ELR (cell line): Measurements from ENCODE around the gene CTSW.

Experiments
- DNase-seq: peaks from one replicate; pipeline ENCODE4 v3.0.0-alpha.2; 2015; ENCODE audit warnings: low read depth

The CTSW gene

GRCh38 chr11:65867284-65868071 lies 12.2 kb upstream of the CTSW start:
- DNase-seq, result no peak

- DNase-seq, result no peak
These were observed 11.5 kb upstream of the CTSW start for GRCh38 chr11:65868076-65868667.

DNA sequence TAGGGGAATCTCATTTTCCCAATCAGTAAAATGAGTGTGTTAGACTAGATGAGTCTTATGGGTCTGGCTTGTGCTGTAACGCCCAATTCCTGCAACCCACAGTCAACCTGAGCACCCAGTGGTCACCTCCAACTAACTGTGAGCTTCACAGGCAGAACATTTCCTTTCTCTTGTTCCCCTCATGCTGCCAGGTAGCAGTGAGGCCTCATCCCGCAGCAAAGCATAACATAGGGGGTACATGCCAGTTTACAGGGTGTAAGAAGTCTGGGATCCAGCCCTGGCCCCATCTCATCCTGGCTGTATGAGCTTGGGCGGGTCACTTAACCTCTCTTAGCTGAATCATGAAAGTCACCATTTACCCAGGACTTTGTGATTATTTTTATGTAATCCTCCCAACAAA lies 10.7 kb upstream of the CTSW start:
- DNase-seq, result no peak

GRCh38 chr11:65869643-65870306 lies 9.9 kb upstream of the CTSW start:
- DNase-seq, result no peak

- DNase-seq, result no peak
These were observed 9.4 kb upstream of the CTSW start for GRCh38 chr11:65870307-65870658.

- DNase-seq, result no peak
These were observed 8.6 kb upstream of the CTSW start for GRCh38 chr11:65870706-65871681.

- DNase-seq, result peak; percentile 70
These were observed 7.7 kb upstream of the CTSW start for GRCh38 chr11:65871811-65872548.

DNA sequence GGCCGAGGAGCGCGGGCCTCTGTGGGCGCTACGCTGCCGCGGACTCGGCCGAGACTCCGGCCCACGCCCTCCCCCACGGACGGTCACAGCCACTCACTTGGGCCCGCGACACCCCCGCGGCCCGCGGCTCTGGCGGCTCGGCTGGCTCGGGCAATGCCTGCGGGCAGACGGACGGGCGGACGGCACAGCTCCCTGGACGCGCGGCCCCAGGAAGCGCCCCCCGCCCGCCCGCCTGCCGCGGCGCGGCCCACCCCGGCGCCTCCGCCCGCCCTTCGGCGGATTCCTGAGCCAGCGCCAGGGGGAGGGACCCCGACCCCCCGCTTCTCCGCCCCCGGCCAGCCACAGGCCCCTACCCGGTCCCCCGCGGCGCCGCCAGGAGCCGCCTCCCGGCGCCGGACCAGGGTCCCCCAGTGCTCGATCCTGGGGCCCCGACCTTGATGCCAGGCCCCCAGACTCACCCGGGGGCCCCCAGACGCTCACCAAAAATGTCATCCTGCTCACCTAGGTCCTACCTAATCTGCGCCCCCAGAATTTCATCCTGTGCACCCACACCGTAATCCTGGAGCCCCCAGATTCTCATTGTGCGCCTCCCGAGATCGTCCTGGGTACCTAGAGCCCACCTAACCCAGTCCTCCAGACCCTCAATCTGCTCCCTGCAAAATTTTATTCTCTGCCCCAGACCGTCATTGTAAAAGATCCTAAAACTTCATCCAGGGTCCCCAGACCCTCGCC lies 6.9 kb upstream of the CTSW start, which contains the start of gene EFEMP2:
TSS of gene EFEMP2 (minus strand) at position 215 of the 732 bp plus-strand sequence. CDS start 446 bp downstream, outside the sequence.
- peak; percentile 53 for DNase-seq

- peak; percentile 94 for DNase-seq
These were observed 6.1 kb upstream of the CTSW start for GRCh38 chr11:65873318-65874156.

DNA sequence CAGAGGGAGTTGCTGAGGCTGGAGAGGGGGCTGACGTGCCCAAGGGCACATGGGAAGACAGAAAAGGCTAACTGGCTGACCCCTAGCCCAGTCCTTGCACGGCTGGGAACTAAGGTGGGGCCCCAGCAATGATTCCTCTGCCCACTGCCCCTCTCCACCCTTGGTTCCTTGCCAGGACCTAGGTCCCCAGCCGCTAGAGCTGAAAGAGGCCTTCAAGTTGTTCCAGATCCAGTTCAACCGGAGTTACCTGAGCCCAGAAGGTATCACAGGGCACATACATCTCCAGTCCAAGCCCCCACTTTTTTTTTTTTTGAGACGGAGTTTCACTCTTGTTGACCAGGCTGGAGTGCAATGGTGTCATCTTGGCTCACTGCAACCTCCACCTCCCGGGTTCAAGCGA lies 390 bp downstream of the CTSW start:
- DNase-seq, result no peak

- DNase-seq, result peak; percentile 82
These were observed 1.3 kb downstream of the CTSW start for GRCh38 chr11:65880844-65881421.

DNA sequence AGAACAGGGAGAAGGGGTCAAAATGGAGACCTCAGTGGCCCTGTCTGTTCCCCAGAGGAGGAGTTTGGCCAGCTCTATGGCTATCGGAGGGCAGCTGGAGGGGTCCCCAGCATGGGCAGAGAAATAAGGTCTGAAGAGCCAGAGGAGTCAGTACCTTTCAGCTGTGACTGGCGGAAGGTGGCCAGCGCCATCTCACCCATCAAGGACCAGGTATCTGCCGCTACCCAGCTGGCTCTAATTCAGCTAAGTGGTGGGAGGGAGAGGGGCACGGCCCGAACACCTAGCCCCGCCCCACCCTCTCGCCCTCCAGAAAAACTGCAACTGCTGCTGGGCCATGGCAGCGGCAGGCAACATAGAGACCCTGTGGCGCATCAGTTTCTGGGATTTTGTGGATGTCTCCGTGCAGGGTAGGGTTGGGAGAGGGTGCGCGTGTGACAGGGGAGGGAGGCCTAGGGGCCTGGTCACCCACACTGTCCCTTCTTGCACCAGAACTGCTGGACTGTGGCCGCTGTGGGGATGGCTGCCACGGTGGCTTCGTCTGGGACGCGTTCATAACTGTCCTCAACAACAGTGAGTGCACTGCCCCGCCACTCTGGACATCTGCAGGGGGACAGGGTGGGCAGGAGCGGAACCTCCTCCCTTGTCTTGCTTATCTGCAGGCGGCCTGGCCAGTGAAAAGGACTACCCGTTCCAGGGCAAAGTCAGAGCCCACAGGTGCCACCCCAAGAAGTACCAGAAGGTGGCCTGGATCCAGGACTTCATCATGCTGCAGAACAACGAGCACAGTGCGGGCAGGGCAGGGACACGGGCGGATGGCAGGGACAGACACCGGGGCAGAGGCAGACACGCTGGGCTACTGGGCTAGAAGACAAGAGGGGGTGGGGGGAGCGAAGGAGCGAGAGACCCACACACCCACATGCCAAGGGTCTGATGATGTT lies 2.8 kb downstream of the CTSW start:
- DNase-seq, result no peak

GRCh38 chr11:65883058-65883761 lies 3.6 kb downstream of the CTSW start:
- DNase-seq, result no peak

DNA sequence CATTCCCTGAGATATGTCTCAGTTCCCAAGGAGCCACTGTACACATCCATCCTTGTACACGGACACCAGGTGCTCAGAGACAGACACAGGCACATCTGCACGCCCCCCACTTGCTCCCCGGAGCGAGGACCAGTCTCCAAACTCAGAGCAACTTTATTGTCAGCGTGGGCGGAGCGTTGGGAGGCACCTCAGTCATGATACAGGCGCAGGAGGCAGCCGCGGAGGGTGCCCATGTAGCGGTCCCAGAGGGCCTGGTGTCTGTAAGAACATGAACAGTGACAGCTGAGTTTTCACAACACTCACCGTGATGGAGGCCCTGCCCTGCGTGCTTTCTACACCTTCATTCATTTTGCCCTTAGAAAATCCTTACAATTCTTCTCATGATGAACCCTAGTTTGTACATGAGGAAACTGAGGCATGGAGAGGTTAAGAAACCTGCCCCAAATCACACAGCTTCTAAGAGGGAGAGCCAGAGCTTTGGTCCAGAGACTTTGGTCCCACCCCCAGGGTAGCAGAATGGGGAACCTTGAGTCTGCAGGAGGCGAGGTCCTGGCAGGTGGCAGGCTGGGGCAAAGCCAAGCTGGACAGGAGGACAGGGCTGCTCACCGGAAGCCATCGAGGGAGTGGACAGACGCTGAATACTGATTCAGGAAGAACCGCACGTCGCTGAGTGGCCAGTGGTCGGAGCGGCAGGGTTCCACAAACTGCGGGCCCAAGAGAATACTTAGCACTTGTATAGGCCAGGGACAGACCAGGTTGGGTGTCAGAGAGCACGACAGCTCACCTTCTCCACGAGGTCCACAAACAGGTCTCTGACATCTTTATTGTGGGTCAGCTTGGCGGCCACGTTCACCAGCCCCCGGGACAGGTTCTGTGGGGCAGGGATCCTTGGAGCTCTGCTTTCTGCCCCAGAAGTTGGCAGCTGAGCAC lies 4.4 kb downstream of the CTSW start:
- no peak for DNase-seq

DNA sequence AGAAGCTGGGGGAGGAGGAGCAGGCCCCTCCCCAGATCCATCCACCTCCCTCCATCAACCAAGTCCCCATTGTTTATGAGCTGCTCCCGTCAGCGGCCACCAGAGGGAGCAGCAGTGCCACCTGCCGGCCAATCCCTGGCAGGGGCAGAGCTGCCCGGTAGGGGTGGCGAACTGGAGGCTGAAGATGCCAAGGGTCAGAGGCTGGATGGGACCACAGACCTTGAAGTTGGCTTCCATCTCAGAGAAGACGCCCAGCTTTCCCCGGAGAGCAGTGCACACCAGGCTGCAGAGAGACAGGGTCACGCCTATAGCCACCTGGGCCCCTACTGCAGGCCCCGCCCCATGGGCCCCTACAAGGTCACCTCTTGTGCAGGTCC lies 5.1 kb downstream of the CTSW start:
- DNase-seq, result peak; percentile 77

- no peak for DNase-seq
These were observed 5.6 kb downstream of the CTSW start for GRCh38 chr11:65885231-65885630.
